ENCODE data around the gene PAWR.
"Not testable (repeated sequence)": the region's sequence is repeated elsewhere in the genome, so short reads cannot be mapped to it uniquely, and the experiment has no call there.

The PAWR gene

GRCh38 chr12:79591988-79592387 lies 98.8 kb downstream of the PAWR start:
- DNase-seq (ENCODE audit: low read depth), result no peak

GRCh38 chr12:79590751-79591150 lies 100.0 kb downstream of the PAWR start:
- no peak for DNase-seq (ENCODE audit: low read depth)

DNA sequence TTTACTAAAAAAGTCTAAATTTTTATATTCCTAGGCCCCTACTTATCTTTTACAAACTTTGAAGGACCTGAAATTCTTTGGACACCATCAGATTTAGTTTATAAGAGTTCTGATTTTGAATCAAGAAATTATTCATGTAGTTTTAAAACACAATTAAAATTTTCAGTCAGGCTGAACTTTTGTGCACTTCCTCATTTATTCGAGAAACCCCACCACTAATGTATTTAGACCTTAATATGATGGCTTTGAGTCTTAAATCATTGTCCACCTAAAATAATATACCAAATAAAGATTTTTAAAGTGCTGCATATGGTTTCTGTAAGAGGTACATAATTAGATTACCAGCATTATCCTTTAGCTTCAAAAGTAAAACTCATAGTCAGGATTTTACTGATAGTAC lies 103.4 kb downstream of the PAWR start:
- DNase-seq (ENCODE audit: low read depth), result no peak

DNA sequence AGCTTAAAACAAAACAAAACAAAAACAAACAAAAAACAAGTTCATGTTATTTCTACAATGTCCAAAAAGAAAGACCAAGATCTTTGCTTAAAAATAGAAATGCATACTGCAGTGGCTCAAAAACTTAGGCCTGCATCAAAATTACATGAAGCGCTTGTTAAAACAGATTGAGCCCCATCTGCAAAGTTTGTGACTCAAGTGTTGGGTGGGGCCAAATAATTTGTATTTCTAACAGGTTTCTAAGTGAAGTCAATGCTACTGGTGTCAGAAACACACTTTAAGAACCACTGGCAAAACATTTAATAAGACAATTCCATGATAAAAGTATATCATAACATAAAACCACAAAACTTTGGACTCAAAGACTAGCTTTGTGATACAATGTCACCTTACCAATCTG lies 105.6 kb downstream of the PAWR start:
- DNase-seq (ENCODE audit: low read depth), result no peak

DNA sequence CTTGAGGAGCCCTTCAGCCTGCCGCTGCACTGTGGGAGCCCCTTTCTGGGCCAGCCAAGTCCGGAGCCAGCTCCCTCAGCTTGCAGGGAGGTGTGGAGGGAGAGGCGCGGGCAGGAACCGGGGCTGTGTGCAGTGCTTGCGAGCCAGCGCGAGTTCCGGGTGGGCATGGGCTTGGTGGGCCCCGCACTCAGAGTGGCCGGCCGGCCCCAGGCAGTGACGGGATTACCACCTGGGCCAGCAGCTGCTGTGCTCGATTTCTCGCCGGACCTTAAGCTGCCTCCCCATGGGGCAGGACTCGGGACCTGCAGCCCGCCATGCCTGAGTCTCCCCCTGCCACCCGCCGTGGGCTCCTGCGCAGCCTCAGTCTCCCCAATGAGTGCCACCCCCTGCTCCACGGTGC lies 116.9 kb downstream of the PAWR start:
- DNase-seq (ENCODE audit: low read depth), result no peak

DNA sequence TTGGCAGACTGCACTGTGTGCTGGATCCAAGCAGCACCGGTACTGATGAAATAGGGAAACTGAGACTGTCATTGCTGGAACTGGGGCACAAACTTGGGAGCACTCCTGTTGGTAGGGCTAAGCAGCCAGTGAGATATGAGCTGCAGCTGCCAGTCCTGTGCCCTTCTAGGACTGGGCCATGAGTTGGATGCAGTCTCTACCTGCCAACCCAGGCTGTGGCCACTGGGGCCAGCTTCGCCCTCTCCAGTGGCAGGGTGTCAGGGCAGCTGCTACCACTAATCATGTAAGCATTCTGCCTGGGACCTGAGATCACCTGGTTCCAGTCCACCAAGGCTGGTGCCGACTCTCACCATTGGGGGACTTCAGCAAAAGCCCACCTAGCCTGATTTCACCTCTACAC lies 121.1 kb downstream of the PAWR start:
- DNase-seq (ENCODE audit: low read depth), result no peak

- no peak for DNase-seq (ENCODE audit: low read depth)
These were observed 123.6 kb downstream of the PAWR start for GRCh38 chr12:79567175-79567563.

- no peak for DNase-seq (ENCODE audit: low read depth)
These were observed 124.2 kb downstream of the PAWR start for GRCh38 chr12:79566452-79567174.

DNA sequence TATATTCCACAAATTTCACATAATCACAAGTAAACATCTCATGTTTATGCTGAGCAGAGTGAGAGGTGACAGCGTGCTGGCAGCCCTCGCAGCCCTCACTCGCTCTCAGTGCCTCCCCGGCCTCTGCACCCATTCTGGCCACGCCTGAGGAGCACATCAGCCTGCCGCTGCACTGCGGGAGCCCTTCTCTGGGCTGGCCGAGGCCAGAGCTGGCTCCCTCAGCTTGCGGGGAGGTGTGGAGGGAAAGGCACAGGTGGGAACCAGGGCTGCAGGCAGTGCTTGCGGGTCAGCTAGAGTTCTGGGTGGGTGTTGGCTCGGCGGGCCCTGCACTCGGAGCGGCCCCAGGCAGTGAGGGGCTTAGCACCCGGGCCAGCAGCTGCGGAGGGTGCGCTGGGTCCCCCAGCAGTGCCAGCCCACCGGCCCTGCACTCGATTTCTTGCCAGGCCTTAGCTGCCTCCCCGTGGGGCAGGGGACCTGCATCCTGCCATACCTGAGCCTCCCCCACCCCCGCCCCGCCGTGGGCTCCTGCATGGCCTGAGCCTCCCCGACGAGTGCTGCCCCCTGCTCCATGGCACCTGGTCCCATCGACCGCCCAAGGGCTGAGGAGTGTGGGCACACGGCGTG lies 125.9 kb downstream of the PAWR start:
- not testable (repeated sequence) for DNase-seq (ENCODE audit: low read depth)

GRCh38 chr12:79563021-79563740 lies 127.6 kb downstream of the PAWR start:
- no peak for DNase-seq (ENCODE audit: low read depth)

GRCh38 chr12:79561401-79562132 lies 129.2 kb downstream of the PAWR start:
- DNase-seq (ENCODE audit: low read depth), result no peak

DNA sequence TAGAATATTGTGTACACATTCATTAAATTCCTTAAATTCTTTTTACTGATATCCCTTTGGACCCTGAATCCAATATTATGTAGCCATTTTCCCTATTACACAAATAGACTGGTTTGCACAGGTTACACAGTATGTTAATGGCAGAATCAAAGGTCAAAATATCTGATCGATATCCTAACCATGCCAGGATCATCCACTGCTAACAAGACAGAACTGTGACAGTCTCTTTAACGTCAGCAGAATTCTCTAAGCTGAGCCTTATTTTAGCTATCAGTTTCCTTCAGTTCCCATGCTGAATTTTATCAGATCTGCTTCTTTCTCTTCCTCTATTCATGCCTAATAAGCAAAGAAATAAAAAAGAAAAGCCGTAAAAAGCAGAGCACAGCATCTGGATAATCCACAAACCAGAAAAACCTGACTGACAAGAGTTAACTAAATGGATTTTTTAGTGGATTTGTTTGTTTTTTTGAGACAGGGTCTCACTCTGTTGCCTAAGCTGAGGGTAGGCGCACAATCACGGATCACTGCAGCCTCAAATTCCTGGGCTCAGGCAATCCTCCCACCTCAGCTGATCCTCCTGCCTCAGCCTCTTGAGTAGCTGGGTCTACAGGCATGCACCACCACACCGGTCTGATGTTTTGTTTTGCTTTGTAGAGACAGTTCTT lies 130.4 kb downstream of the PAWR start:
- DNase-seq (ENCODE audit: low read depth), result no peak

- DNase-seq (ENCODE audit: low read depth), result no peak
These were observed 131.2 kb downstream of the PAWR start for GRCh38 chr12:79559591-79559990.

DNA sequence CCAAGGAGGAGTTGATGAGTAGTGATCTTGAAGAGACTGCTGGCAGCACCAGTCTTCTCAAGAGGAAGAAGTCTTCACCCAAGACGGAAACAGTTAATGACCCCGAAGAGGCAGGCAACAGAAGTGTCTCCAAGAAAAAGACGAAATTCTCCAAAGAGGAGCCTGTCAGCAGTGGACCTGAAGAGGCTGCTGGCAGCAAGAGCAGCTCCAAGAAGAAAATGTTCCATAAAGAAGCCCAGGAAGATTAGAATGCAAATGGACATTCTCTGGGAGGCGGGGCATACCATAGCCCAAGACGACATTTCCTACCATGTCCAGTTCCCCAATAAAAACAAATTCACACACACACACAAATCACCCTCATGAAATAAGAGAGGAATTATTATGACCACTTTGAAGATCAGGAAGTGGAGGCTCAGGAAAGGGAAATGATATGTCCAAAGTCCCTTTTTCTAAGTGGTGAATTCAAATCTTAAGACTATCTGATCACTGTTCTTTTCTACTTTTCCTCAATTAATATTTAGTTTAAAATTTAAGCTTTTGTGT lies 131.8 kb downstream of the PAWR start:
- no peak for DNase-seq (ENCODE audit: low read depth)

- DNase-seq (ENCODE audit: low read depth), result no peak
These were observed 133.0 kb downstream of the PAWR start for GRCh38 chr12:79557690-79558315.

GRCh38 chr12:79555028-79555925 lies 135.5 kb downstream of the PAWR start:
- no peak for DNase-seq (ENCODE audit: low read depth)

- no peak for DNase-seq (ENCODE audit: low read depth)
These were observed 136.7 kb downstream of the PAWR start for GRCh38 chr12:79553863-79554574.

DNA sequence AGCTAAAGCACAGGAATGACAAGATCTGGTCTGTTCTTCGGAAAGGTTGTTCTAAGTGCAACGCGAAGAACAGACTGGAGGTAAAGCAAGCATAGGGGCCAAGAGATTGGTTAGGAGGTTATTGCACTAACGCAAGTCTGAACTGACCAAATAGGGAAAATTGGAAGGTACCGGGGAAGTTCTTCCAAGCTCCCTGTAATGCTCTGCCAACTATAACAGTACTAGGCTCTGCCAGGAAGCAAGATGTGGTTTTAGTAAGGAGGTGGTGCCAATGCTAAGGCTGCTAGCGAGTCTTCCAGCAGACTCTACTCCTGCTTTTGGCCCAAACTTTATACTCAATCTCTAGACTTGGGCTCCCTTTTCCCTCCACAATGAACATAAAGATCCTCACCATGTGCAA lies 138.6 kb downstream of the PAWR start:
- DNase-seq (ENCODE audit: low read depth), result no peak

DNA sequence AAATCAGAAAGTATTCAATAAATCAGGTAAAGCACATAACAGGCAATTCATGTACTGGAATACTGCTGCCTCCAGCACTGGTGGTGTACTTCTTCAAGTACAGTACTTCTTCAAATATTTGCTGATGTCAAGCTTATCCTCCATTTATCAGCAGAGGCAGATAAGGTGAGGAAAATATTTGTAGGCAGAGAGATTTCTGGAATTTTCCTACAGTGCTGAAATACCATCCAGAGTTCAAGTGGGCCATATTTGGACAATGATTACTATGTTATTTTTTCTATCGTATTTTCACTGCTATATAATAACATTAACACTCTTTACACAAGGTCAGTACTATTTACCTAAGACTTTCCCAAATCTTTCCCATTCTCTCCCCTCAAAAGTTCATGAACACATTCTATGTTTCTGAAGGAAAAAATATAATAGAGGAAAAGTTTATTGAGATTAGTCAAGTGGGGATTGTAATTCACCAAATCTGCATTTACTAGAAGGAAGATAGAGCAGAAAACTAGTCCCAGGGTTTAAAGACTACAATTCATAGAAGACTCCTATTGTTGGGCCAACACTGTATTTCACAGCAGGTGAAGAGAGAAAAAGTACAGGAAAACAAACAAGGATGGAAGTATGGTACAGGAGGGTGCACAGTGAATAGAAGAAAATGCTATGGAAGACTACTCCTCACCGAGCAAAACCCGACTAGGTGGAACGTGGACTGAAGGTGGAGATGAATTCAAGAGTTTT lies 141.1 kb downstream of the PAWR start:
- DNase-seq (ENCODE audit: low read depth), result no peak
